Adipocyte (in vitro differentiated cells): Measurements from ENCODE around the gene CLDN25.

Experiments used
- DNase-seq: peaks from one replicate; pipeline ENCODE4 v3.0.0-alpha.2; 2015; ENCODE audit warnings: low read depth
- H3K27me3 ChIP-seq: replicated peaks from 2 replicates; pipeline ENCODE4 v1.7.0; 2013; ENCODE audit warnings: mild to moderate bottlenecking, low read length, moderate library complexity; ENCODE audit not compliant: control insufficient read depth, insufficient read depth
- H3K36me3 ChIP-seq: 2 replicates; pipeline ENCODE4 v1.7.0; 2013; ENCODE audit warnings: low read length, mild to moderate bottlenecking, moderate library complexity; ENCODE audit not compliant: control insufficient read depth, insufficient read depth, severe bottlenecking
- H3K4me1 ChIP-seq: 2 replicates; pipeline ENCODE4 v1.7.0; 2013; ENCODE audit warnings: mild to moderate bottlenecking, low read length, moderate library complexity; ENCODE audit not compliant: control insufficient read depth, insufficient read depth
- H3K4me3 ChIP-seq: 2 replicates; pipeline ENCODE4 v1.7.0; 2013; ENCODE audit warnings: mild to moderate bottlenecking, low read length, moderate library complexity
- H3K9ac ChIP-seq: 2 replicates; pipeline ENCODE4 v1.7.0; 2013; ENCODE audit warnings: mild to moderate bottlenecking, low read length, moderate library complexity
- H3K9me3 ChIP-seq: 2 replicates; pipeline ENCODE4 v1.7.0; 2013; ENCODE audit warnings: mild to moderate bottlenecking, low read length, moderate library complexity; ENCODE audit not compliant: control insufficient read depth

The CLDN25 gene

DNA sequence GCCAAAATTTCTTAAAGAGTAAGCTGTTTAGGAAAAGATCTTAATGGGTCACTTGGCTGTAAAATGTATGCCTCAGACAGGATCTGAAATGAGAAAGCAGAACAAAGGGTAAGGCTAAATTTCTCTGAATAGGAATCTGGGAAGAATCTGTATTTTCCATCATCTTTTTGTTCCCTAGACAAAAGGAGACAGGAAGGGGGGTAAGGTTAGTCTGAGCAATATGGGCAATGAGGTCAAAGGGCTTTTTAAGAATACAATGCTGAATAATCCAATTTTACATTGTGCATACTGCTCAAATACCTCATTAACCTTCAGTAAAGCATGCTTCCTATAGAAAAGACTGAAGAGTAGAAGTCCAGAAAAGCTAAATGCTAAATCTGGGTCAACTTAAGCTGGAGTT is 34.6 kb downstream of the CLDN25 start:
- no peaks in the 10 kb centered on the region for H3K9me3 ChIP-seq
- no peak overlapping the region for H3K9ac ChIP-seq
- peaks cover 33% of the 10 kb centered on the region for H3K36me3 ChIP-seq
- H3K4me1 ChIP-seq = no peaks in the 10 kb centered on the region
- no peak overlapping the region for H3K4me3 ChIP-seq
- no peak for DNase-seq
- no peaks in the 10 kb centered on the region for H3K27me3 ChIP-seq

DNA sequence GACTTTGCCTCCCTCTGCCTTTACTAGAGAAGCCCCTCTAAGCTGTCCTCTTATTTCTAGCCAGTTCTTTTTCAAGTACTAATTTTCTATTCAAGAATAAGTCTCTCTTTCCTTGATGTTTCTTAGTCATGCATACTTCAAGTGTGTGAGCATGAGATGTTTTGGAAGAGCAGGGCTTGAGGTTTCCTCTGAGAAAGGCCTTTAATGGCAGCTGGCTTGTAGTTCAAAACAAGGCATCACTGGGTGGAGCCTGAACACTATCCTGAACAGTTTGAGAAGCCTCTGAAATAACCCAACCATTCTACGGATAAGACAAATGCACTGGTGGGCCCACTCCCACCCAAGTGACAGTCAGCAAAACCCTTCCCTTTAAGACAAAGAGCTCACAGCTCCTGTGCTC is 37.6 kb downstream of the CLDN25 start:
- H3K4me3 ChIP-seq = no peak overlapping the region
- no peaks in the 10 kb centered on the region for H3K9me3 ChIP-seq
- DNase-seq = peak; percentile 3
- no peaks in the 10 kb centered on the region for H3K4me1 ChIP-seq
- peaks cover 37% of the 10 kb centered on the region for H3K36me3 ChIP-seq
- H3K27me3 ChIP-seq = no peaks in the 10 kb centered on the region
- H3K9ac ChIP-seq = no peak overlapping the region

DNA sequence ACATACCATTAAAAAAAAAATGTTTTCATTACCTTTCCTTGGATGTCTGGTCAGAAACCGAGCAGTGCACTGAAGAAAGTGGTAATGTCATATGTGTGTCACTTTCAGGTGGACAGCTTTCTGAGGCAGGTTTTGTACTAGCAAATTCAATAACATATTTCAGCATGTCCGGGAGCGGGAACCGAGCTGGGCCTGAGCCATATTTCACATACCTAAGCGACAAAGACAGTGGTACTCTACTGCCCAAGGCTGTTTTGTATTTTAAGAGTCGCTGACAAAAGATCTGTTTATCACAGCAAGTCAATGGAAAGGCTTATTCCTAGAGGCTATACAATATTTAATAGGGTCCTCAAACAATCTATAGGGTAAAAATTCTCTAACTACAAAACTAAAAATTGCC is 38.0 kb downstream of the CLDN25 start:
- Histone ChIP-seq H3K9me3 (no peaks in the 10 kb centered on the region), H3K9ac (no peak overlapping the region), H3K4me1 (no peaks in the 10 kb centered on the region), H3K4me3 (no peak overlapping the region), H3K36me3 (peaks cover 34% of the 10 kb centered on the region), H3K27me3 (no peaks in the 10 kb centered on the region)
- DNase-seq = no peak

DNA sequence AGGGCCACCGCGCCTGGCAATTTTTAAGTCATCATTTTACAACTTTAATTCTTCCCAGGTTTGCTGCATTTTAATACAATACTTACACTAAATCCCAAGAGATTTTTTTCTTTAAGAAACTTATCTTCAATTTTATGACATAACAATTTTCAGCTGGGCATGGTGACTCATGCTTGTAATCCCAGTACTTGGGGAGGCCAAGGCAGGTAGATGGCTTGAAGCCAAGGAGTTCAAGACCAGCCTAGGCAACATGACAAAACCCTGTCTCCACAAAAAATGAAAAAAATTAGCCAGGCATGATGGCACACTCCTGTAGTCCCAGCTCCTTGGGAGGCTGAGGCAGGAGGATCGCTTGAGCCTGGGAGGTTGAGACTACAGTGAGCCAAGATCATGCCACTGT is 38.8 kb downstream of the CLDN25 start:
- no peak overlapping the region for H3K9ac ChIP-seq
- H3K36me3 ChIP-seq = peaks cover 30% of the 10 kb centered on the region
- no peak overlapping the region for H3K4me3 ChIP-seq
- no peaks in the 10 kb centered on the region for H3K27me3 ChIP-seq
- no peaks in the 10 kb centered on the region for H3K9me3 ChIP-seq
- H3K4me1 ChIP-seq = no peaks in the 10 kb centered on the region
- DNase-seq = no peak

DNA sequence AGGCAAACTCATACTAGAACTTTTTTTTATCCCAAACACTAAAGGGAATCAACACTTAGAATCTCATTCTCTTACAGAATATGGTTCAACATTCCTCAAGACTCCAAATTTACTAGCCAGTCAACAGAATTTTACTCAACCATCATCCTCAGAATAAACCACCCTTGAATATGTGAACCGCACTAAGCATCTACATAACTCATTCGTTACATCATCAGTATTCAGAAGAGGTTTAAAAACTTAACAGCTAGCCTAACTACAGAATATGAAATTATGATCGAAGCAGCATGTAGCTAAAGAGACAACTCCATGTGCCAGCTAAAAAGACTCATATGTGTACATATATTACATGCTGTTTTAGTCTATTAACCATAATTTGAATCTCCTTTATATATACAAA is 47.9 kb downstream of the CLDN25 start:
- no peak overlapping the region for H3K4me3 ChIP-seq
- peaks cover 34% of the 10 kb centered on the region for H3K36me3 ChIP-seq
- H3K4me1 ChIP-seq = no peaks in the 10 kb centered on the region
- no peaks in the 10 kb centered on the region for H3K9me3 ChIP-seq
- H3K27me3 ChIP-seq = no peaks in the 10 kb centered on the region
- H3K9ac ChIP-seq = no peak overlapping the region
- no peak for DNase-seq

DNA sequence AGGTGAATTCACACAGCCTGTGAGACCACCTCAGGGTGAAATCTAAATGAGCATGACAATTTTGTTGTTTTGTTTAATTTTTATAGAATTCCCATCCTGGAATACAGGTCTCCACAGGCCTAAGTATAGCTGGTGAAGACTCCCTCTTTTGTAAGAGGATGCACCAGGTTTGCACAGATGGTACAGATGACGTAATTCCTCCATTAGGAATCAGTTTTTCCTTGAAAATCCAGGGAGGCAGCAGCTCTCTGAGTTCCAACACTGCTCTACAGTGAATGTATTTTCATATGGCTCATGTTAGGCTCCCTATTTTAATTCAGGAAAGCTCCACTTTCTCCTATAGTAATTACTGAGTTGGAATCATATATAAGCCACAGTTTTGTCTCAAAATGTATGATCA is 48.6 kb downstream of the CLDN25 start:
- no peaks in the 10 kb centered on the region for H3K9me3 ChIP-seq
- no peak overlapping the region for H3K4me3 ChIP-seq
- no peak for DNase-seq
- H3K36me3 ChIP-seq = peaks cover 28% of the 10 kb centered on the region
- H3K27me3 ChIP-seq = no peaks in the 10 kb centered on the region
- no peaks in the 10 kb centered on the region for H3K4me1 ChIP-seq
- no peak overlapping the region for H3K9ac ChIP-seq

DNA sequence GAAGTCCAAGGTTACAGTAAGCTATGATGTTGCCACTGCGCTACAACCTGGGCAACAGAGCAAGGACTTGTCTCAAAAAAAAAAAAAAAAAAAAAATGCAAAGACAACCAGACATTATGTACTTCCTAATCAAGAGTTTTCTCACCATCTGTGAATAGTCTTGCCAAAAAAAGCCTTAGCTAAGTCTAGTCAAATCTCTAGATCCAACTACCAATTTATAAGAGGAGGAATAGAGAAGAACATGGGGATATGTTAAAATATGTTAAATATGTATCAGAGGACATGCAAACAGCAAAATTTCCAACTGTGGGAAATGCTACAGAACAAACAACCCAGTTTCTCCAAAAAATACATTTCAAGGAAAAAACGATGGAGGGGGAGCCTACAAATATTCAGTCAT is 50.2 kb downstream of the CLDN25 start:
- Histone ChIP-seq H3K4me3 (no peak overlapping the region), H3K9ac (no peak overlapping the region), H3K27me3 (no peaks in the 10 kb centered on the region), H3K9me3 (no peaks in the 10 kb centered on the region), H3K36me3 (peaks cover 28% of the 10 kb centered on the region), H3K4me1 (no peaks in the 10 kb centered on the region)
- DNase-seq = no peak
